Upper lobe of right lung (tissue), 1 donor: ENCODE measurements around the gene HBS1L. TPM values are rescaled to one million over a fixed set of nuclear protein-coding genes. Genes with fewer than 3 reads are reported as not detected.
A peak's percentile ranks its signal among the peaks of the same experiment; 100 is the strongest.

Source experiments
- ATAC-seq: fragments of 200-7000 bp; cut with Tn5 transposase; one replicate; pipeline ENCODE4 v1.9.1; 2020; ENCODE audit warnings: mild to moderate bottlenecking, moderate library complexity
- DNase-seq: peaks from one replicate; pipeline ENCODE4 v3.0.0-alpha.2; 2020
- H3K27ac ChIP-seq: fragments of 200-600 bp; one replicate; pipeline ENCODE4 v1.8.0; 2022
- H3K27me3 ChIP-seq: fragments of 200-600 bp; one replicate; pipeline ENCODE4 v1.8.0; 2022; ENCODE audit warnings: mild to moderate bottlenecking
- H3K36me3 ChIP-seq: fragments of 200-600 bp; one replicate; pipeline ENCODE4 v1.8.0; 2022
- H3K4me1 ChIP-seq: fragments of 200-600 bp; one replicate; pipeline ENCODE4 v1.8.0; 2022
- H3K4me3 ChIP-seq: fragments of 200-600 bp; one replicate; pipeline ENCODE4 v1.8.0; 2022; ENCODE audit warnings: mild to moderate bottlenecking
- H3K9me3 ChIP-seq: fragments of 200-600 bp; one replicate; pipeline ENCODE4 v1.8.0; 2022
- CTCF ChIP-seq: fragments of 200-600 bp; IDR thresholded peaks from one replicate; pipeline ENCODE4 v1.8.0; 2022; ENCODE audit warnings: antibody characterized with exemption
- intact Hi-C: fragments of 100-400 bp; cut with DNase I; formaldehyde crosslinking; loops from one replicate; pipeline ENCODE4 v1.11.0; 2022
- total RNA-seq: library from RNA; stranded (reverse); fragmentation: NEBNext Ultra II Directional; extraction: Animal tissue kit (Norgen Biotek cat#: 25700); gene quantifications from one replicate; pipeline ENCODE4 v1.2.1, GENCODE V29; 2021
- donor health status: DM: no; HTN: yes; CAD: no; lungs with severe emphysema.

HBS1L gene
- total RNA-seq, 1 donor from 2014 or later: 48.2 TPM

- Histone ChIP-seq H3K4me1 (peaks cover 13% of the 10 kb centered on the region), H3K27ac (no peak overlapping the region), H3K4me3 (no peak overlapping the region), H3K27me3 (no peaks in the 10 kb centered on the region), H3K36me3 (peaks cover 26% of the 10 kb centered on the region), H3K9me3 (no peaks in the 10 kb centered on the region)
- no peak for DNase-seq
- ATAC-seq: no peak
- intact Hi-C loops: no loop called here
- no peak for TF ChIP-seq CTCF
Observed at GRCh38 chr6:135046912-135047311, 7.7 kb downstream of the HBS1L start.

GRCh38 chr6:135044639-135045038 is 10.0 kb downstream of the HBS1L start:
- Histone ChIP-seq H3K9me3 (no peaks in the 10 kb centered on the region), H3K27ac (no peak overlapping the region), H3K4me3 (no peak overlapping the region), H3K27me3 (no peaks in the 10 kb centered on the region), H3K36me3 (peaks cover 33% of the 10 kb centered on the region), H3K4me1 (peaks cover 13% of the 10 kb centered on the region)
- TF ChIP-seq CTCF: no peak
- no peak for ATAC-seq
- DNase-seq: no peak
- intact Hi-C loops: no loop called here

- no peak for TF ChIP-seq CTCF
- no peak overlapping the region for H3K27ac ChIP-seq
- H3K4me3 ChIP-seq: no peak overlapping the region
- ATAC-seq: peak; percentile 70
- H3K4me1 ChIP-seq: peaks cover 13% of the 10 kb centered on the region
- H3K27me3 ChIP-seq: no peaks in the 10 kb centered on the region
- DNase-seq: no peak
- intact Hi-C loops: no loop called here
- no peaks in the 10 kb centered on the region for H3K9me3 ChIP-seq
- peaks cover 34% of the 10 kb centered on the region for H3K36me3 ChIP-seq
Observed at GRCh38 chr6:135043846-135044245, 10.8 kb downstream of the HBS1L start.

- no peak overlapping the region for H3K27ac ChIP-seq
- H3K4me1 ChIP-seq: peaks cover 13% of the 10 kb centered on the region
- ATAC-seq: no peak
- no peak for DNase-seq
- no peak overlapping the region for H3K4me3 ChIP-seq
- intact Hi-C loops: no loop called here
- no peaks in the 10 kb centered on the region for H3K27me3 ChIP-seq
- H3K9me3 ChIP-seq: no peaks in the 10 kb centered on the region
- TF ChIP-seq CTCF: no peak
- H3K36me3 ChIP-seq: peaks cover 34% of the 10 kb centered on the region
Observed at GRCh38 chr6:135043364-135043763, 11.3 kb downstream of the HBS1L start.

- intact Hi-C loops: no loop called here
- no peak overlapping the region for H3K27ac ChIP-seq
- H3K4me3 ChIP-seq: no peak overlapping the region
- no peaks in the 10 kb centered on the region for H3K27me3 ChIP-seq
- ATAC-seq (no peak), DNase-seq (no peak)
- TF ChIP-seq CTCF: no peak
- H3K36me3 ChIP-seq: peaks cover 53% of the 10 kb centered on the region
- H3K4me1 ChIP-seq: no peaks in the 10 kb centered on the region
- H3K9me3 ChIP-seq: no peaks in the 10 kb centered on the region
Observed at GRCh38 chr6:135038335-135038734, 16.3 kb downstream of the HBS1L start.

GRCh38 chr6:135037541-135037940 is 17.1 kb downstream of the HBS1L start:
- intact Hi-C loops: no loop called here
- no peak for TF ChIP-seq CTCF
- no peak for ATAC-seq
- DNase-seq: no peak
- no peaks in the 10 kb centered on the region for H3K9me3 ChIP-seq
- no peak overlapping the region for H3K4me3 ChIP-seq
- H3K27me3 ChIP-seq: no peaks in the 10 kb centered on the region
- H3K4me1 ChIP-seq: no peaks in the 10 kb centered on the region
- H3K27ac ChIP-seq: no peak overlapping the region
- H3K36me3 ChIP-seq: peaks cover 55% of the 10 kb centered on the region
